CD4-positive, alpha-beta memory T cell (primary cell): Measurements from ENCODE around the gene UGT1A6. TPM values are rescaled to one million over a fixed set of nuclear protein-coding genes. Genes with fewer than 3 reads are reported as not detected.

Source experiments
- CTCF ChIA-PET: fragments of 350-600 bp; sonication (Branson Sonifier 250); formaldehyde crosslinking; loops from one replicate; lab custom pipeline; 2021; ENCODE audit warnings: inconsistent platforms; ENCODE audit not compliant: partially characterized antibody; lab: Charles Lee
- POLR2A ChIA-PET: fragments of 350-600 bp; sonication (Branson Sonifier 250); formaldehyde crosslinking; loops from one replicate; lab custom pipeline; 2021; ENCODE audit not compliant: partially characterized antibody; lab: Charles Lee
- DNase-seq, 5 donors: peaks; one replicate each; pipeline versions ENCODE4 v3.0.0 to v3.0.0-alpha.2; 2020 to 2022; ENCODE audit warnings: mixed read lengths in 1 of 5
- H3K27ac ChIP-seq: one replicate; pipeline ENCODE4 v1.7.0; 2013; ENCODE audit warnings: low read depth, low read length
- H3K27me3 ChIP-seq: 2 replicates; pipeline ENCODE4 v1.7.0; 2013; ENCODE audit warnings: mild to moderate bottlenecking, low read length, moderate library complexity; ENCODE audit not compliant: insufficient read depth
- H3K36me3 ChIP-seq: 2 replicates; pipeline ENCODE4 v1.7.0; 2013; ENCODE audit warnings: mild to moderate bottlenecking, low read length, moderate library complexity; ENCODE audit not compliant: insufficient read depth
- H3K4me1 ChIP-seq: 2 replicates; pipeline ENCODE4 v1.7.0; 2013; ENCODE audit warnings: mild to moderate bottlenecking, low read length, moderate library complexity; ENCODE audit not compliant: insufficient read depth
- H3K4me3 ChIP-seq, 2 donors: one replicate each; pipeline ENCODE4 v1.7.0; 2013; ENCODE audit warnings: low read length in 2 of 2, mild to moderate bottlenecking in 1 of 2
- H3K9me3 ChIP-seq, 2 donors: one replicate each; pipeline ENCODE4 v1.7.0; 2013; ENCODE audit warnings: low read length in 2 of 2, control low read depth in 1 of 2; ENCODE audit not compliant: control insufficient read depth in 1 of 2
- H3K27ac Mint-ChIP-seq, 7 donors: one replicate each; pipeline ENCODE4 v1.8.0; 2020 to 2021; ENCODE audit warnings: mixed read lengths in 7 of 7, mild to moderate bottlenecking in 6 of 7, inconsistent platforms in 3 of 7, moderate library complexity in 3 of 7
- H3K27me3 Mint-ChIP-seq, 2 donors: one replicate each; pipeline ENCODE4 v1.8.0; 2020 to 2021; ENCODE audit warnings: mixed read lengths in 2 of 2
- H3K36me3 Mint-ChIP-seq, 2 donors: one replicate each; pipeline ENCODE4 v1.8.0; 2020 to 2021; ENCODE audit warnings: mixed read lengths in 2 of 2, inconsistent platforms in 1 of 2, mild to moderate bottlenecking in 1 of 2
- H3K4me1 Mint-ChIP-seq, 4 donors: one replicate each; pipeline ENCODE4 v1.8.0; 2020 to 2021; ENCODE audit warnings: mixed read lengths in 4 of 4, mild to moderate bottlenecking in 1 of 4
- H3K4me3 Mint-ChIP-seq, 8 donors: one replicate each; pipeline ENCODE4 v1.8.0; 2020 to 2021; ENCODE audit warnings: mixed read lengths in 8 of 8, mild to moderate bottlenecking in 7 of 8, moderate library complexity in 6 of 8, inconsistent platforms in 3 of 8
- H3K9me3 Mint-ChIP-seq, 8 donors: one replicate each; pipeline ENCODE4 v1.8.0; 2020 to 2021; ENCODE audit warnings: mixed read lengths in 8 of 8, mild to moderate bottlenecking in 5 of 8, inconsistent platforms in 3 of 8, moderate library complexity in 1 of 8
- intact Hi-C: fragments of 100-400 bp; cut with micrococcal nuclease; formaldehyde crosslinking; loops from one replicate; pipeline ENCODE4 v1.15.1; 2023
- polyA plus RNA-seq, 2 donors: library from polyadenylated mRNA; unstranded; fragments of 300-500 nt; fragmentation: Illumina TruSeq; gene quantifications; one replicate each; pipeline ENCODE4 v1.2.3, GENCODE V29; 2021
- total RNA-seq, 2 experiments: library from RNA; stranded (reverse); gene quantifications; one replicate each; pipeline ENCODE4 v1.2.3, GENCODE V29; 2021

The UGT1A6 gene
- total and polyA plus RNA-seq, 4 experiments from 2014 or later: not detected

DNA sequence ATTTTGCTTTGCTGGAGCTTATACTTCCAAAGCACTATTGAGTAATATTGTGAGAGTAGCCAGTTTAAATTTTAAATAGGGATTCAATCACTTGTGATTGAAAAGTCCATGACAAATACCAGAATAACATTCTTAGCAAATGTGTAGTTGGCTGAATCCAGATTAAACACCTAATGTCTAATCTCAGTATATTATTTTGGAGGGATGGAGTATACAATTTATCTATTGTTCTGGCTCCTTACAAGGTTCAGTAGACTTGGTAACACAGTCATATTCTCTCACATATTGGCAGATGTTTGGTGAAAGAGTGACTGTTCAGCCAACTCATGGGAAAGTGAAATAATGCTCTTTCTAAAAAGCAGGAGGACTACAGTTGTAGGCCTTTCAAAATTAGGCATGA is 18.8 kb upstream of the UGT1A6 start:
- Histone ChIP-seq H3K4me1 (no peaks in the 10 kb centered on the region), H3K27me3 (peaks cover 6% of the 10 kb centered on the region), H3K9me3 (no peaks in the 10 kb centered on the region), H3K36me3 (no peaks in the 10 kb centered on the region), H3K27ac (no peak overlapping the region), H3K4me3 (no peak overlapping the region)
- Mint-ChIP-seq H3K4me1 (no peaks in the 10 kb centered on the region), H3K27me3 (peaks cover 13 to 25% of the 10 kb centered on the region in 2 donors), H3K4me3 (no peak overlapping the region), H3K36me3 (no peaks in the 10 kb centered on the region), H3K27ac (no peak overlapping the region), H3K9me3 (peaks cover 0 to under 1% (median 0%) of the 10 kb centered on the region in 8 donors)
- intact Hi-C loops: no loop called here
- POLR2A ChIA-PET: no interaction called here
- no peak for DNase-seq
- CTCF ChIA-PET: no interaction called here

- Histone ChIP-seq H3K9me3 (no peaks in the 10 kb centered on the region), H3K36me3 (no peaks in the 10 kb centered on the region), H3K27ac (no peak overlapping the region), H3K27me3 (peaks cover 6% of the 10 kb centered on the region), H3K4me1 (no peaks in the 10 kb centered on the region), H3K4me3 (no peak overlapping the region)
- intact Hi-C loops: no loop called here
- H3K27me3 Mint-ChIP-seq: peaks cover 14 to 27% of the 10 kb centered on the region in 2 donors
- H3K9me3 Mint-ChIP-seq: no peaks in the 10 kb centered on the region
- POLR2A ChIA-PET: no interaction called here
- no peak for DNase-seq
- no peak overlapping the region for H3K4me3 Mint-ChIP-seq
- no peak overlapping the region for H3K27ac Mint-ChIP-seq
- no peaks in the 10 kb centered on the region for H3K4me1 Mint-ChIP-seq
- CTCF ChIA-PET: no interaction called here
- no peaks in the 10 kb centered on the region for H3K36me3 Mint-ChIP-seq
Measured at GRCh38 chr2:233674314-233674713, 18.4 kb upstream of the UGT1A6 start.

GRCh38 chr2:233674995-233675394 is 17.7 kb upstream of the UGT1A6 start:
- Histone ChIP-seq H3K9me3 (no peaks in the 10 kb centered on the region), H3K36me3 (no peaks in the 10 kb centered on the region), H3K4me1 (no peaks in the 10 kb centered on the region), H3K27me3 (peaks cover 6% of the 10 kb centered on the region), H3K4me3 (no peak overlapping the region), H3K27ac (no peak overlapping the region)
- DNase-seq: no peak
- POLR2A ChIA-PET: no interaction called here
- Mint-ChIP-seq H3K9me3 (no peaks in the 10 kb centered on the region), H3K4me3 (no peak overlapping the region), H3K36me3 (no peaks in the 10 kb centered on the region), H3K27ac (no peak overlapping the region), H3K4me1 (no peaks in the 10 kb centered on the region), H3K27me3 (peaks cover 20 to 28% of the 10 kb centered on the region in 2 donors)
- intact Hi-C loops: no loop called here
- CTCF ChIA-PET: no interaction called here

GRCh38 chr2:233676046-233676445 is 16.6 kb upstream of the UGT1A6 start:
- no peaks in the 10 kb centered on the region for H3K9me3 Mint-ChIP-seq
- no peaks in the 10 kb centered on the region for H3K4me1 Mint-ChIP-seq
- CTCF ChIA-PET: no interaction called here
- H3K4me1 ChIP-seq: no peaks in the 10 kb centered on the region
- H3K27me3 ChIP-seq: no peaks in the 10 kb centered on the region
- H3K4me3 Mint-ChIP-seq: no peak overlapping the region
- intact Hi-C loops: no loop called here
- no peak overlapping the region for H3K27ac Mint-ChIP-seq
- no peaks in the 10 kb centered on the region for H3K36me3 Mint-ChIP-seq
- no peaks in the 10 kb centered on the region for H3K36me3 ChIP-seq
- no peak overlapping the region for H3K4me3 ChIP-seq
- H3K27ac ChIP-seq: no peak overlapping the region
- no peak for DNase-seq
- POLR2A ChIA-PET: no interaction called here
- no peaks in the 10 kb centered on the region for H3K9me3 ChIP-seq
- peaks cover 20 to 21% of the 10 kb centered on the region in 2 donors for H3K27me3 Mint-ChIP-seq

GRCh38 chr2:233679196-233679595 is 13.5 kb upstream of the UGT1A6 start:
- no peak for DNase-seq
- intact Hi-C loops: no loop called here

GRCh38 chr2:233680361-233681045 is 12.2 kb upstream of the UGT1A6 start:
- no peaks in the 10 kb centered on the region for H3K9me3 Mint-ChIP-seq
- Histone ChIP-seq H3K9me3 (no peaks in the 10 kb centered on the region), H3K4me3 (no peak overlapping the region), H3K4me1 (no peaks in the 10 kb centered on the region), H3K27ac (no peak overlapping the region), H3K36me3 (no peaks in the 10 kb centered on the region), H3K27me3 (no peaks in the 10 kb centered on the region)
- POLR2A ChIA-PET: no interaction called here
- no peaks in the 10 kb centered on the region for H3K36me3 Mint-ChIP-seq
- no peak overlapping the region for H3K27ac Mint-ChIP-seq
- peaks cover 15 to 17% of the 10 kb centered on the region in 2 donors for H3K27me3 Mint-ChIP-seq
- no peak overlapping the region for H3K4me3 Mint-ChIP-seq
- H3K4me1 Mint-ChIP-seq: no peaks in the 10 kb centered on the region
- DNase-seq: no peak
- CTCF ChIA-PET: no interaction called here
- intact Hi-C loops: no loop called here

More at GRCh38 chr2:233679196-233679595, 13.5 kb upstream of the UGT1A6 start:
- H3K4me3 Mint-ChIP-seq: no peak overlapping the region
- Histone ChIP-seq H3K4me3 (no peak overlapping the region), H3K4me1 (no peaks in the 10 kb centered on the region), H3K27me3 (no peaks in the 10 kb centered on the region), H3K9me3 (no peaks in the 10 kb centered on the region), H3K36me3 (no peaks in the 10 kb centered on the region), H3K27ac (no peak overlapping the region)
- ChIA-PET POLR2A (no interaction called here), CTCF (no interaction called here)
- H3K4me1 Mint-ChIP-seq: no peaks in the 10 kb centered on the region
- no peaks in the 10 kb centered on the region for H3K36me3 Mint-ChIP-seq
- no peak overlapping the region for H3K27ac Mint-ChIP-seq
- no peaks in the 10 kb centered on the region for H3K9me3 Mint-ChIP-seq
- peaks cover 15 to 18% of the 10 kb centered on the region in 2 donors for H3K27me3 Mint-ChIP-seq

DNA sequence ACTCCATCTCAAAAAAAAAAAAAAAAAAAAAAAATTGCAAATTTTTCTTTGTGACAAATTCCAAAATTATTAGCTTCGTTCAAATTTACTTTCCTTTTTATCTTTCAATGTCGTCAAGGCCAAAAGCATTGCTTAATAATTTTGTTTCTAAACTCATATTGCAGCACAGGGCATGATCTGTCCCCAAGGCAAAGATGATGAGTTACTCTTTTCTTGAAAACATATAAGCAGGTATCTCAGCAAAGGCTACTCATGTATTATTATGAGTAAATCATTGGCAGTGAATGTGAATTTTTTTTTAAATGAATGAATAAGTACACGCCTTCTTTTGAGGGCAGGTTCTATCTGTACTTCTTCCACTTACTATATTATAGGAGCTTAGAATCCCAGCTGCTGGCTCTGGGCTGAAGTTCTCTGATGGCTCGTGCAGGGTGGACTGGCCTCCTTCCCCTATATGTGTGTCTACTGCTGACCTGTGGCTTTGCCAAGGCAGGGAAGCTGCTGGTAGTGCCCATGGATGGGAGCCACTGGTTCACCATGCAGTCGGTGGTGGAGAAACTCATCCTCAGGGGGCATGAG is 11.1 kb upstream of the UGT1A6 start, which contains the start of gene UGT1A7:
Gene UGT1A7 (plus strand): TSS at position 381 of the 579 bp plus-strand sequence. CDS start 37 bp downstream, at position 418.
- Histone ChIP-seq H3K27me3 (no peaks in the 10 kb centered on the region), H3K9me3 (no peaks in the 10 kb centered on the region), H3K4me1 (no peaks in the 10 kb centered on the region), H3K4me3 (no peak within 1 kb of the TSS), H3K27ac (no peak within 1 kb of the TSS), H3K36me3 (no peaks in the 10 kb centered on the region)
- intact Hi-C loops: no loop called here
- ChIA-PET POLR2A (no interaction called here), CTCF (no interaction called here)
- Mint-ChIP-seq H3K9me3 (no peaks in the 10 kb centered on the region), H3K4me1 (no peaks in the 10 kb centered on the region), H3K27ac (no peak within 1 kb of the TSS), H3K27me3 (peaks cover 13 to 18% of the 10 kb centered on the region in 2 donors), H3K36me3 (no peaks in the 10 kb centered on the region), H3K4me3 (no peak within 1 kb of the TSS)
- no peak for DNase-seq
